Fibroblast of skin of left quadriceps (primary cell): ENCODE results near the gene SPEM3.
A peak's percentile ranks its signal among the peaks of the same experiment; 100 is the strongest.
"Not testable (repeated sequence)": the region's sequence is repeated elsewhere in the genome, so short reads cannot be mapped to it uniquely, and the experiment has no call there.

ENCODE experiments used
- DNase-seq, 2 experiments: peaks; one replicate each; pipeline ENCODE4 v3.0.0-alpha.2; 2013; ENCODE audit warnings: low read depth in 2 of 2

Gene SPEM3

DNA sequence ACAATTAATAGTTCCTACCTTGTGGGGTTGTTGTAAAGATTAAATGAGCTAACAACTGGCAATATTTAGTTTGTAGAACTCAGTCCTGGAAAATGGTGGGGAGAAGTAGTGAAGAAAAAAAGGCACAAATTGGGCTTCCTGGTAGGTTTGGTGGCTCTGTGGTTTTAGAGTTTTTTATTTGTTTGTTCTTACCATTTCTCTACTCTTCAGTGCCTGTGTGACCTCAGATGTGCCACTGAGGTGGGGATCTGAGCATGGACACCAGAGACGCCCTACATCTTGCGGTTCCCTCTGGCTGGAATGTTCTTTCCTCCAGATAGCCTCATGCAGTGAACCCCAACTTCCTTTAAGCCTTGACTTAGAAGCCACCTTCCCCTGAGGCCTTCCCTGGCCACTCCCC, 43.1 kb downstream of the SPEM3 start:
- DNase-seq = no peak

DNA sequence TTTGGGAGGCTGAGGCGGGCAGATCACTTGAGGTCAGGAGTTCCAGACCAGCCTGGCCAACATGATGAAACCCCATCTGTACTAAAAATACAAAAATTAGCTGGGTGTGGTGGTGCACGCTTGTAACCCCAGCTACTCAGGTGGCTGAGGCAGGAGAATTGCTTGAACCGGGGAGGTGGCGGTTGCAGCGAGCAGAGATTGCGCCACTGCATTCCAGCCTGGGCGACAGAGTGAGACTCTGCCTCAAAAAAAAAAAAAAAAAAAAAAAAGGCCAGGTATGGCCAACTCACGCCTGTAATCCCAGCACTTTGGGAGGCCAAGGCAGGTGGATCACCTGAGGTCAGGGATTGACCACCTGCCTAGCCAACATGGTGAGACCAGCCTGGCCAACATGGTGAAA, 46.1 kb downstream of the SPEM3 start:
- DNase-seq = not testable (repeated sequence)

DNA sequence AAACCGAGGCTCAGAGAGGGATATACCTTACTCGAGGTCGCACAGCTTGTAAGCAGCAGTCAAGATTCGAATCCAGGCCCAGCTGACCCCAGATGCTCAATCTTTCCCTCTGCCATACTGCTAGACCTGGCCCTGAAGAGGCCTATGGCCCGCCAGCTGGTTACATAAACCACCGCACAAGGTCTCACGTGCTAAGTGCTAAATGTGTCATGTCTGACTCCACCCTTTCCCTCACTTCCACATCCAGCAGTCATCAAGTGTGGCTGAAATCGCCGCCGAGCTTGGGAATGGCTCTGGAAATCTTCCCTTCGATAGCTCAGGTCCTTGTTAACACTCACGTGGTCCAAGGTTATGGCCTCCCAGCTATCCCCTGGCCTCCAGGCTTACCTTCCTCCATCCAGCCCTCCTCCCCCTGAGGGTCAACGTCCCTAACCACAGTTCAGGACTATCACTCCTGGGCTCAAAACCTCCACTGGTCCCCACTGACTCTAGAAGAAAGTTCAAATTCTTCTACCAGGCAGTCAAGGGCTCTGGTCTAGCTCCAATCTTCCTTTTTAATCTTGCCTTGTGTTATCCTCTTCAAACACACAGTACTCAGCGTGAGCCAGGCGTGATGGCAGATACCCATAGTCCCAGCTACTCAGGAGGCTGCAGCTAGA, 47.2 kb downstream of the SPEM3 start:
- no peak for DNase-seq

DNA sequence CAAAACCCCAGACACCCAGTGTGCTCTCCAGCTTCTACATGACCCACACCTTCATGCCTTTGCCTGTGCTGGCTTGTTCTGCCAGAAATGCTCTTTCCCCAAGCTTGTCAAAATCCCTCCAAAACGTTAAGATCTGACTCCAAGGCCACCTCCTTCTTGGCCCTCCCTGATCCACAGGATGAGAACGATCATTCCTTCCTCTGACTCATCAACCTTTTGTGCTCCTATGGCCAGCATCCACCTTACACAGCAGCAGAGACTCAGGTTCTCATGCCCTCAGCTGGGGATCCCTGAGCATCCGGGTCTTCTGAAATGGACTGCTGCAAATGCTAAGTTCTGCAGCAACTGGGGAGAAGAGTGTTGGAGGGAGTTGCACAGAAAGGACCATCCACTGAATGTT, 47.8 kb downstream of the SPEM3 start:
- DNase-seq = no peak

DNA sequence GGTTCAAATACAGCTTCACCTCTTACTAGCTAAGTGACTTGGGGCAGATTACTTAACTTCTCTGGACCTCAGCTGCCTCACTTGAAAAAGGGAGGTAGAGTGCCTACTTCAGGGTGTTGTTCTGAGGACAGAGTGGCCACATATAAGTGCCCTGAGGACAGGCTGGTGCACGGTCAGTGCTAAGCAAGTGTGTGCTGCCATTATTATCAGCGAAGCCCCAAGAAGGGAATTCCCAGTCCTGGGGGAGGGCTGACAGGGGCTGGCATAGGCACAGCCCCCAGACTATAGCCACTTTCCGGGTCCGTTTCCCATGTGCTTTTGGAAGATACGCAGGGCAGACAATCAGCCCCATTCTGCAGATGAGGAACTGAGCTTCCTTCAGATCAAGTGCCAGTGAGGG, 48.3 kb downstream of the SPEM3 start:
- DNase-seq = no peak

DNA sequence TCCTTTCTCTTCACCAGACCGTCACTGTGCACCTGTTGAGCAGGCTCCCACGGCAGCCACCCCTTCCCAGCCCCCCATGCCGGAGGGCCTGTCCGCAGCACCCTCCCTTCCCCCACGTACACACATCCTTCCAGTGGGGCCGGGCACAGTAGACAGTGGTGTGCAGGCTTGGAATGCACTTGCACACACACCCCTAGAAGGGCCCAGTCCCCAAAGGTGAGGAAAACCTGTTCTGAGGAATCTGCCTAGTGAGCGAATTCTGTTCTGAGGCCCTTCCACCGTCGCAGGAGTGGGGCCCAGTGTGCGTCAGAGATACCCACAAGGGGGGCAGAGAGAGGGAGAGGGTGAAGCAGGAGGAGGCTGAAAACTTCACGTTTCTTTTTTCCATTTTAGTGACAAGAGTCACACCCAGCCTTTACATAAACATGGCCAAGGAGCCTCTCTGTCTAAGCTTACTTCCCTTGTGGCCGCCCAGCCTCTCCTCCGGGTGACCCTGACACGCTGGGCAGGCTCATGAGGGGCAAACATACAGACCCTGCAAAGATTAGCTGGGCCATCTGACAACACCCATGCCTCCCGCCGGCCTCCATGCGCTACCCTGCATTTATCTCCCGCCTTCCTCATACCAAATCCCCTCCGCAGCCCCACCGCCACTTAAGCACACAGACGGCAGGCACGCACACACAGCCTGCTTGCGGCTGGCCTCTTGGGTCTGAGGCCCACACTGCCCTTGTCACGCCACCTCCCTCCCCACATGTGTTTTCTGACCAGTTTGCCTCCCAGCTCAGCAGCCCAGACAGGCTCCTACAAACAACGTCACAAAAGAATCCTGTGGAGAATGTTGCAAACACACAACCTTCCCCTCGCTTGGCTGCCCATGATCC, 49.0 kb downstream of the SPEM3 start:
- peak in 1 of 2 experiments; percentile 26 for DNase-seq

DNA sequence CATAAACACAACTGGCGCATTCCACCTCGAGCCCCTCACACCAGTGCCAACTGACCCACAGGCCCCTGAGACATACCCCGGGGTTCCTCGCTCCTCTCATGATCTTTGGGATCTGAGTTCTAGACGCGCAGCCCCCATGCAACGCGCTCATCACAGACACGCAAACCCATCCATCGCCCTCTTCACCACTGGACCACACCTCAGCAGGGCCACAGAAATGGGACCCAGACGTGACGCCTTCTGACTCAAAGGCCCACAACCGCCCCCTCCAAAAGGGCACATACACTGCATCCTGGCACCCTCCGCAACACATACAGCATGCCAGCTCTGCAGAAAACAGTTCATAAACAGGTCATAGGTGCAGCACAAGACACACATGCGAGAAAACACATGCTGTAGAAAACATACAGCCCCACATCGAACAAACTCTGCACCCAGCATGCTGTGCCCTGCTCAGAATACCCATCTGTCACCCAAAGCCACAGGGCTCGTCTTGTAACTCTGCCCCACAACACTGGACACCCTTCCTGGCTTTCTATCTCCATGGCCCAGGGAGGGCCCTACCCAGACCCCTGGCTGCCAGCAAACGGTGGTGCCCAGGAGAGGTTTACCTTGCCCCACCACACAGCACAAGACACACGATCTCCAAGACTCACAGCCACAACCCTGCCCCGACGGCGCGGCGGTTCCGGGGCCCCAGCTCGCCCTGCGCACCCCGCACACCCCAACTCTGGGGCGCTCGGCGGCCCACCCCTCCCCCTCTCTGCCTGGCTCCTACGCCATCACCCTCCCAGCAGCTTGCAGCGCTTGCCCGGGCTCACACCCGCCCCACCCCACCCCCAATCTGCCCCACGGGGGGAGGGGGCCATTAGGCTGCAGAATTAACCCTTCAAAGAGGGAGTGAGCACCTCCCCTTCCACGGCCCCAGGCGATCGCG, 49.9 kb downstream of the SPEM3 start:
- no peak for DNase-seq

DNA sequence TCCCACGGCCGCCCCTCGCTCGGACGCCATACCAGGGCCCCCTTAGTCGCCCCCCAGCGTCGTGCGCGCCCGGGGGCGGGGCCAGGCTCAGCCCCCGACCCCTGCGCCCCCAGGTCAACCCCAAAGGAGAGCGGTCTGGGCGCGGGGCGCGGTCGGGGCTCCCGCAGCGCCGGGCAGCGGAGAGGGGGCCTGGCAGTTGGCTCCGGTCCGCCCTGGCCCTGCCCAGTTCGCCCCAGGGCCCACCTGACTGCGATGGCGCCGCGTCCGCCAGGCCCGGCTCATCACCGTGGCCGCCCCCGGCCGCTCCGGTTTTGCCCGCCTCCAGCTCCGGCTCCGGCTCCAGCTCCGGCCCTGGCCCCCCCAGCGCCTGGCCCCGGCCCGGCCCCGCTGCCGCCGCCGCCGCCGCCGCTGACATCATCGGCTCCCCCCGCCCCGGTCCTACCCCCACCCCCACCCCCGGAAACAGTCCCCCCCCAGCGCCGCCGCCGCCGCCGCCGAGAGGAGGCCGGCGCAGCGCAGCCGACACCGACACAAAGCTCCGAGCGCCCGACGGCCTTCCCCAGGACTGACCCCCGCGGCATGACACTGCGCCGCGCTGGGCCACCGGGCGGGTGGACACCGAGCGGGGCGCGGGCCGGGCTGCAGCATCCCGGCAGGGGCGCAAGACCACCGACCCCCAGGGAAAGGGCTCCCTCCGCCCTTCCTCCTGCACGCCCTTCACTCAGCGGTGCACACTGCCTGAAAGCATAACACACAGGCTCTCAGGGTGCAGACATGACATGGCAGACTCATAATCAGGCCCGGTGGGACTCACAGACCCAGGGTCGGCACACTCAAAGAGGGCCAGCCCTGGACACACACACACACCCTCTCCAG, 50.8 kb downstream of the SPEM3 start, which contains the start of gene ZBTB4:
Gene ZBTB4, minus strand, starts transcription at position 419 of the 876 bp plus-strand sequence. CDS start 12,830 bp downstream, outside the sequence.
- no peak for DNase-seq

DNA sequence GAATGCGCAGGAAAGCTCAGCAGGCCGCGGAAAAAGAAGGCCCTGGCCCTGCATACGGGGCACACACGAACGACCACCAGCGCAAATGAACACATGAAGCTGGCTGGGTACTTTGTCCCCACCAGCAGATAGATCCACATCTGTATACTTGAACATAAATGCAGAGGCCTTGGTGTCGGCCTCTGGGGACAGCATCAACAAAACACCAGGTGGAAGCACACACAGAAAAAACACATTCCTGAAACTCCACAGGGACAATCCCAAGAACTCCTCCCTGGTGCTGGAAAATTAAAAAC, 51.4 kb downstream of the SPEM3 start:
- no peak for DNase-seq

DNA sequence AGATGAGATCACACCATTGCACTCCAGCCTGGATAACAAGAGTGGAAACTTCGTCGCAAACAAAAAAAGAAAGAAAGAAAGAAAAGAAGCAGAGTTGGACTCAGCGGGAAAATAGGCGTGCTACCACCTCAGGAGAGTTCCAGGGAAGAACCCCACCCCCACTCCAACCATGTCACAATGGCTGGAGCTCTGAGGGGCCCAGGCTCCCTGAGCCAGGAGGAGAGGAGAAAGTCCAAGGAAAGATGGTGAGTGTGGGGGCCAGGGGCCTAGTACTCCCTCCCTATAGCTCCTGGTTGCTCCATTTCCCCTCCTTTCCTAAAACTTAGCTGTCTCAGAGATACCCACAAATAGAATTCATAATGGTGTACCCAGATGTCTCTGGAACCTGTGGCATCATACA, 52.6 kb downstream of the SPEM3 start, which contains the start of gene SLC35G6:
Gene SLC35G6, plus strand, starts transcription at position 172 of the 400 bp plus-strand sequence. Its CDS starts 71 bp downstream, at position 243.
- DNase-seq = not testable (repeated sequence)

DNA sequence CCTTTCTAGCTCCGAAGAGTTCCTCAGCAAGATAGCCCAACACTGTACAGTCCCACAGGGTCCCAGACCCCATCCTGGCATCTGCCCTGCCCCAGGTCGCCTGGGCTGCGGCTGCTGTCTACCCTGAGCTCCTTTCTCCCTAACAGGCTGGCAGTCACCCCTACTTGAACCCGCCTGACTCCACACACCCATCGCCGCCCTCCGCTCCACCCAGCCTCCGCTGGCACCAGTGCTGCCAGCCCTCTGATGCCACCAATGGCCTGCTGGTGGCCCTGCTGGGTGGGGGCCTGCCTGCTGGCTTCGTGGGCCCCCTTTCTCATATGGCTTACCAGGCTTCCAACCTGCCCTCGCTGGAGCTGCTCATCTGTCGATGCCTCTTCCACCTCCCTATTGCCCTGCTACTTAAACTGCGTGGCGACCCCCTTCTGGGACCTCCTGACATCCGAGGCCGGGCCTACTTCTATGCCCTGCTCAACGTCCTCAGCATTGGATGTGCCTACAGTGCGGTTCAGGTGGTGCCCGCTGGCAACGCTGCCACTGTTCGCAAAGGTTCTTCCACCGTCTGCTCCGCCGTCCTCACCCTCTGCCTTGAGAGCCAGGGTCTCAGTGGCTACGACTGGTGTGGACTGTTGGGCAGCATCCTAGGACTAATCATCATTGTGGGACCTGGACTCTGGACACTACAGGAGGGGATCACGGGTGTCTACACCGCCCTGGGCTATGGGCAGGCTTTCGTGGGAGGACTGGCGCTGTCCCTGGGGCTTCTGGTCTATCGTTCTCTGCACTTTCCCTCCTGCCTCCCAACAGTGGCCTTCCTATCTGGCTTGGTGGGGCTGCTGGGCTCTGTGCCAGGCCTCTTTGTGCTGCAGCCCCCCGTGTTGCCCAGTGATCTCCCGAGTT, 53.4 kb downstream of the SPEM3 start:
- DNase-seq = not testable (repeated sequence)
